CD1c-positive myeloid dendritic cell (primary cell): Measurements from ENCODE around the gene ABCC1.
"Not testable (repeated sequence)": the region's sequence is repeated elsewhere in the genome, so short reads cannot be mapped to it uniquely, and the experiment has no call there.

Experiments used
- DNase-seq: peaks from one replicate; pipeline ENCODE4 v3.0.0-alpha.2; 2016; ENCODE audit errors: extremely low spot score

Gene ABCC1

GRCh38 chr16:16158741-16159374 is 209.4 kb downstream of the ABCC1 start:
- DNase-seq, result no peak

DNA sequence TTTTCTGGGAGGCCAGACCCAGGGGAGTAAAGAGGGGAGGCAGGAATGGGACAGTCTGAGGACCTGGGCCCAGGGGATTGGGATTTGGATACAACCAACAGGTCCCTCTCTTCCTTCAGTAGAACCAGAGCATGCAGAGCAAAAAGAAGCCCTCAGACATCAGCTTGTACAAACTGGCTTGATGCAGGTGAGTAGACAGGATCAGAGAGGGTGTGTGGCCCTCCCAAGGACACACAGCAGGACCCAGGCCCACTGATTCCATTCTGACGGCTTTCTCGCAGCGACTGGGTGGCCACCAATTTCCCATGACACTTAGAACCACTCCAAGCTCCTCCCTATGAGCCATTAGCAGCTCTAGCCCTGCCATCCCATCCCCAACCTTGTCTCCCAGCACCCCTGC is 210.2 kb downstream of the ABCC1 start:
- no peak for DNase-seq

- DNase-seq, result no peak
Observed at GRCh38 chr16:16161319-16161718, 211.9 kb downstream of the ABCC1 start.

- DNase-seq, result not testable (repeated sequence)
Observed at GRCh38 chr16:16161840-16162239, 212.4 kb downstream of the ABCC1 start.

GRCh38 chr16:16162591-16162990 is 213.2 kb downstream of the ABCC1 start:
- DNase-seq, result peak; percentile 36

GRCh38 chr16:16163109-16163508 is 213.7 kb downstream of the ABCC1 start:
- DNase-seq, result no peak

- no peak for DNase-seq
Observed at GRCh38 chr16:16163571-16163970, 214.2 kb downstream of the ABCC1 start.

GRCh38 chr16:16164243-16164642 is 214.8 kb downstream of the ABCC1 start:
- no peak for DNase-seq

- DNase-seq, result no peak
Observed at GRCh38 chr16:16166085-16166484, 216.7 kb downstream of the ABCC1 start.

DNA sequence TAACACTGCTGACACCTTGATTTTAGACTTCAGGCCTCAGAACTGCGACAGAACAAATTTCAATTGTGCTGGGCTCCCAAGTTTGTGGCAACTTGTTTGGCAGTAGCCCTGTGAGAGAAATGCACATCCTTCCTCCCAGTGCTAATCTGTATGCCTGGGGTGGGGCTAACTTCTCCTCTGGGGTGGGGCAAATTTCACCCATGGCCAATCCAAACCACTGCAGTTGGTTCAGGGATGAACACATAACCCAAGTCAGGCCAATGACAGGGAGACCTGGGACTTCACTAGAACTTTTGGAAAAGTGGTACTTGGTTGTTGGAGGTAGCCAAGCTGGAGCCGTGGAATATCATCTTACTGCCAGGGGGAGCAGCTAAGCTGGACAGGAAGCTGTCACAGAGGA is 217.5 kb downstream of the ABCC1 start:
- no peak for DNase-seq

DNA sequence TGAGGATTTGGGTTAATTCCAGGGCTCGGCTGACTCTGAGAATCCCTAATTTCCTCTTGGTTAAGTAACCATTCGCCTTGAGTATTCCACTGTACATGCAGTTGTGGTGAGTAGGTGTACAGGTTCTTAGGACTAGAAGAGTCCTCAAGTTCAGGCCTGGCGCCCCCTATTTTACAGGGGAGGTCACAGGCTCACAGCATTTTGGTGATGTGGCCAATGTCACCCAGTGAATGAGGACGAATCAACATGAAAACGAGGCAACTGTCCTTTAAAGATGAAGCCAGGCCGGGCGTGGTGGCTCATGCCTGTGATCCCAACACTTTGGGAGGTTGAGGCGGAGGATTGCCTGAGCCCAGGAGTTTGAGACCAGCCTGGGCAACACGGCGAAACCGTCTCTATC is 218.5 kb downstream of the ABCC1 start:
- no peak for DNase-seq

DNA sequence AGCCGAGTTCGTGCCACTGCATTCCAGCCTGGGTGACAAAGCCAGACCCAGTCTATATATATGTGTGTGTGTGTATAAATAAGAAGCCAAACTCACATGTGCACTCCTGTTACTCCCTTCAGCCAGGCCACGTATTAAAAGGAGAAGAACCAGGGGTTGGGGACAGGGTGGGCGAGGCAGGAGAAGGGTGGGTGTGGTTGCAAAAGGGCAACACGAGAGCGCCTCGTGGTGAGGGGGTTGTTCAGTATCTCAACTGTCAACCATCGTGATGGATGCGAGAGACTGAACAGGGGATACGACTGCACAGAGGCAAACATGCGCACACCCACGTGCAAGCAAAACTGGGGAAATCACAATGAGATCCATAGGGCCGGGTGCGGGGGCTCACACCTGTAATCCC is 219.0 kb downstream of the ABCC1 start:
- no peak for DNase-seq

DNA sequence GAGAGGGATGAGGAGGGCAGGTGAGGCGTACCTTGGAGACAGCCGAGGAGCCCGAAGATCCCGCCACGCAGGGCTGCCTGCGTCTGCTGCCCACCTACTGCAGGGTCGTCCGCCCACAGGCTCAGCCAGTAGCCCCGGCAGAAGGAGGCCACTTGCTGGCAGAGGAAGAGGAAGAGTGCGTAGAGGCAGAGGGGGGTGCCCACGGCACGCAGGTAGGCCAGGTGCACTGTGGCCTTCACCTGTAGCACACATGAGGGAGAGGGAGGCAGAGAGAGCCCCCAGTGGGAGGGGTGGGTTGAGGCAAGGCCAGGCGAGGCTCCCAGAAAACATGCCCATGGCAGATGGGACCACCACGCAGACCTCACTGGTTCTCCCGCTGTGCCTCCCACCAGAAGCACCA is 220.2 kb downstream of the ABCC1 start:
- DNase-seq, result no peak

GRCh38 chr16:16171332-16171919 is 222.0 kb downstream of the ABCC1 start:
- DNase-seq, result no peak

GRCh38 chr16:16172991-16173390 is 223.6 kb downstream of the ABCC1 start:
- no peak for DNase-seq

GRCh38 chr16:16175296-16175695 is 225.9 kb downstream of the ABCC1 start:
- DNase-seq, result no peak

GRCh38 chr16:16176328-16176727 is 226.9 kb downstream of the ABCC1 start:
- no peak for DNase-seq

DNA sequence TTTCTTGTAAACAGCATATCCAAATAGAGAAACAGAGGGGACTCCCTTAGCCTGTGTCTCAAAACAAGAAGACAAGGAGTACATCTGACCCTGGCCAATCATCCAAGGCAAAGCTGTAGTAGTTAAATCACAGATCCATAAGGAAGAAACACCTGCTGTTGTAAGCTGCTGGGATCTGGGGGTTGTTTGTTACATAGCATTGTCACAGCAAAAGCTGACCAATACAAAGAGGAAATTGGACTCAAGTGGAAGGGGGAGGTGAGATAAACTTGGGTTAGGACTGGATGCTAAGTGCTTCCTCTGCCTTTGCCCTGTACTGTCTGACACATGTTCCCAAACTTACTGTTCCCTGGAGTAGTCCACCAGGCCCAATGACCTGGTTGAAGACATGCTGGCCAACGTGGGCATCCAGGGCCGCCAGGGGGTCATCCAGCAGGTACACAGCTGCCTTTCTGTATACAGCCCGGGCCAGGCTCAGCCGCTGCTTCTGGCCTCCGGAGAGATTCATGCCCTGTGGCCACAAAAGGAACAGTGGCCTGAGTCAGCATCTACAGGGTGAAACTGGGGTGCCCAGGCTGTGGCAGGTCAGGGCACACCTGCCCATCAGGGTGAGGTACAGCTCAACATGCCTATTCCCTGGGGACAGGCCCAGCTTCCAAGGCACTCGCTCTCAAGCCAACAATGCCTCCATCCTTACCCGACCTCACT is 229.2 kb downstream of the ABCC1 start:
- no peak for DNase-seq

GRCh38 chr16:16181748-16182147 is 232.3 kb downstream of the ABCC1 start:
- not testable (repeated sequence) for DNase-seq

- DNase-seq, result no peak
Observed at GRCh38 chr16:16182918-16183317, 233.5 kb downstream of the ABCC1 start.

DNA sequence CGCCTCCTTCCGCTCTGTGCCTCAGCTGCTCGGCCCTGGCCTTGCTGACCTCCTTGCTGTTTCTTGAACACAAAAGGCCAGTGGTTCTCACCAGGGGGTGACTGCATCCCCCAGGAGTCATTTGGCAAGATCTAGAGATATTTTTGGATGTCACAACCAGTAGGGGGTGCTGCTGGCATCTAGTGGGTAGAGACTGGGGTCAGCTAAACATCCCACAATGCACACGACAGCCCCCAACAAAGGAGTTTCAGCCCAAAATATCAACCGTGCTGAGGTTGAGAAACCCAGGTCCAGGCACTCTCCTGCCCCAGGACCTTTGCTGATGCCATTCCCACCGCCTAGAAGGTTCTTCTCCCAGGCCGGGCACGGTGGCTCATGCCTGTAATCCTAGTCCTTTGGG is 234.1 kb downstream of the ABCC1 start:
- DNase-seq, result no peak

DNA sequence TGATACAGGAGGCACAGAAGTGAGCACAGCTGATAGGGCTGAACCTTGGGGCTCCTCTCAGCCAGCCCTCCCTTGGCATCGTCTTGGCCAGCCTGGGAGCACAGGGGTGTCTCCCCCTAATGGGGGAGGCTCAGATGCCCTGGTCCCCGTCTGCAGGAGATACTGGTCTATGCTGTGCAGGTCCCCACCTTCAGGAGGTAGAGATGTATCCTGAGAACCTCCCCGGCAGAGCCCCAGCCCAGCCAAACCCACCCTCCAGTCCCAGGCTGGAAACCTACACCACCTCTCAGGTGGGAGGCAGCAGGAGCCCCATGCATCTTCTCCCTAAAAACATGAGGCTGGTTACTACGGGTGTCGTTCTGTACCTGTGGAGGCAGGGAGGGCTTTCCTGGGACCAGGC is 235.2 kb downstream of the ABCC1 start:
- DNase-seq, result no peak

DNA sequence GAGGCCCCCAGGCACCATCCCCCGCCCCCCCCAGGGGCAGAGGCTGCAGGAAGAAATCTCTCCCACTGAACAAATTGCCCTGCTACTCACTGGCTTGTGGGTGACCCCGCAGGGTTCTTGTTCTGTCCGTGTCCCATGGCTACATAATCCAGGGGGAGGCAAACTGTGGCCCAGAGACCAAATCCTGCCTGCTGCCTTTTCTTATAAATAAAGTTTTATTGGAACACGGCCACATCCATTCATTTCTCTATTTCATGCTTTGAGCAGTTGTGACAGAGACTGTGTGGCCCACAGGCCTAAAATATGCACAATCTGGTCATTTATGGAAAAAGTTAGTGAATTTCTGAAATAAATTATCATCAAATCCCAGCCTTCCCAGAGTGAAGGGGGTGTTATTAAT is 235.7 kb downstream of the ABCC1 start:
- DNase-seq, result no peak
